Measurements from ENCODE around the gene SCUBE1. TPM values are rescaled to one million over a fixed set of nuclear protein-coding genes. Genes with fewer than 3 reads are reported as not detected.

SCUBE1 gene
- total and polyA plus RNA-seq, 2 experiments from 2014 or later, result 0.81 to 3.2 TPM

DNA sequence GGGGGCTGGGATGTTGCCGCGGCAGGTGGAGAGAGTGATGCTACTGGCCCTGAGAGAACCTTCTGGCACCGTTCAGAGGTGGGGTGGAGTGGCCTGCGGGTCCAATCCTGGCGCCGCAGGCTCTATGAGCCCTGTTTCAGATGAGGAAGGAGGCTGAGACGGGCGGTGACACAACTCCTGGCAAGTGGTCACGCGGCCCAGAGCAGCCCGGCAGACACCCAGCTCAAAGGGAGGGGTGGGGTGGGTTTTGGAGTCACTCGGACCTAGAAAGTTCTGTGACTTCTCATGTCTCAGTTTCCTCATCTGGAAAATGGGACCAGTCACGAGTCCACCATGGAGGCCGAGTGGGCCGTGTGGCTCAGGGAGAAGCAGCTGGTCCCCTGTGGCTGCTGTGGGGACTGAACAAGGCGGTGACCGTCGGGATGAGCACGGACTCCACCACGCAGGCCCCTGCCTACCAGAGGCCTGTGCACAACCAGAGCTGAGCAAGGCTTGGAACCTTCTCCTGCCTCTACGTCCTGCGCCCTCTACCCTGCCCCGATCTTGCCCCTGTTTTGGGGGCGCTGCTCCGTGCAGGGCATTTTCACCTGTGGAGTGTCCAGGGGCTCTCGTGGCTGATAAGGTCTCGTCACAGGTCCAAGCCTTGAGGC is 188.2 kb downstream of the SCUBE1 start:
- Mint-ChIP-seq H3K9me3 (no peaks in the 10 kb centered on the region), H3K36me3 (ENCODE audit: low read depth) (no peaks in the 10 kb centered on the region), H3K27ac (no peak overlapping the region), H3K4me3 (no peak overlapping the region), H3K4me1 (peaks cover 6% of the 10 kb centered on the region), H3K27me3 (ENCODE audit: insufficient read depth, low read depth, poor library complexity) (peaks cover 27% of the 10 kb centered on the region)
- no peaks in the 10 kb centered on the region for H4K20me1 ChIP-seq (replicated peaks; ENCODE audit: insufficient read depth)
- H3K36me3 ChIP-seq (ENCODE audit: insufficient read depth), result no peaks in the 10 kb centered on the region
- TF ChIP-seq, protein P1, sequence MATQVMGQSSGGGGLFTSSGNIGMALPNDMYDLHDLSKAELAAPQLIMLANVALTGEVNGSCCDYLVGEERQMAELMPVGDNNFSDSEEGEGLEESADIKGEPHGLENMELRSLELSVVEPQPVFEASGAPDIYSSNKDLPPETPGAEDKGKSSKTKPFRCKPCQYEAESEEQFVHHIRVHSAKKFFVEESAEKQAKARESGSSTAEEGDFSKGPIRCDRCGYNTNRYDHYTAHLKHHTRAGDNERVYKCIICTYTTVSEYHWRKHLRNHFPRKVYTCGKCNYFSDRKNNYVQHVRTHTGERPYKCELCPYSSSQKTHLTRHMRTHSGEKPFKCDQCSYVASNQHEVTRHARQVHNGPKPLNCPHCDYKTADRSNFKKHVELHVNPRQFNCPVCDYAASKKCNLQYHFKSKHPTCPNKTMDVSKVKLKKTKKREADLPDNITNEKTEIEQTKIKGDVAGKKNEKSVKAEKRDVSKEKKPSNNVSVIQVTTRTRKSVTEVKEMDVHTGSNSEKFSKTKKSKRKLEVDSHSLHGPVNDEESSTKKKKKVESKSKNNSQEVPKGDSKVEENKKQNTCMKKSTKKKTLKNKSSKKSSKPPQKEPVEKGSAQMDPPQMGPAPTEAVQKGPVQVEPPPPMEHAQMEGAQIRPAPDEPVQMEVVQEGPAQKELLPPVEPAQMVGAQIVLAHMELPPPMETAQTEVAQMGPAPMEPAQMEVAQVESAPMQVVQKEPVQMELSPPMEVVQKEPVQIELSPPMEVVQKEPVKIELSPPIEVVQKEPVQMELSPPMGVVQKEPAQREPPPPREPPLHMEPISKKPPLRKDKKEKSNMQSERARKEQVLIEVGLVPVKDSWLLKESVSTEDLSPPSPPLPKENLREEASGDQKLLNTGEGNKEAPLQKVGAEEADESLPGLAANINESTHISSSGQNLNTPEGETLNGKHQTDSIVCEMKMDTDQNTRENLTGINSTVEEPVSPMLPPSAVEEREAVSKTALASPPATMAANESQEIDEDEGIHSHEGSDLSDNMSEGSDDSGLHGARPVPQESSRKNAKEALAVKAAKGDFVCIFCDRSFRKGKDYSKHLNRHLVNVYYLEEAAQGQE (IDR thresholded peaks at IDR 0.05; ENCODE audit: unreplicated experiment), result no peak
- TF ChIP-seq ZNF114 (CRISPR knock-in tag; IDR thresholded peaks at IDR 0.05), result no peak
- no peak for TF ChIP-seq EZH2 (IDR thresholded peaks at IDR 0.05; ENCODE audit: low read depth, unreplicated experiment)
- no peak for TF ChIP-seq STAT1 (IDR thresholded peaks at IDR 0.05; ENCODE audit: unreplicated experiment)
- TF ChIP-seq, protein P2, sequence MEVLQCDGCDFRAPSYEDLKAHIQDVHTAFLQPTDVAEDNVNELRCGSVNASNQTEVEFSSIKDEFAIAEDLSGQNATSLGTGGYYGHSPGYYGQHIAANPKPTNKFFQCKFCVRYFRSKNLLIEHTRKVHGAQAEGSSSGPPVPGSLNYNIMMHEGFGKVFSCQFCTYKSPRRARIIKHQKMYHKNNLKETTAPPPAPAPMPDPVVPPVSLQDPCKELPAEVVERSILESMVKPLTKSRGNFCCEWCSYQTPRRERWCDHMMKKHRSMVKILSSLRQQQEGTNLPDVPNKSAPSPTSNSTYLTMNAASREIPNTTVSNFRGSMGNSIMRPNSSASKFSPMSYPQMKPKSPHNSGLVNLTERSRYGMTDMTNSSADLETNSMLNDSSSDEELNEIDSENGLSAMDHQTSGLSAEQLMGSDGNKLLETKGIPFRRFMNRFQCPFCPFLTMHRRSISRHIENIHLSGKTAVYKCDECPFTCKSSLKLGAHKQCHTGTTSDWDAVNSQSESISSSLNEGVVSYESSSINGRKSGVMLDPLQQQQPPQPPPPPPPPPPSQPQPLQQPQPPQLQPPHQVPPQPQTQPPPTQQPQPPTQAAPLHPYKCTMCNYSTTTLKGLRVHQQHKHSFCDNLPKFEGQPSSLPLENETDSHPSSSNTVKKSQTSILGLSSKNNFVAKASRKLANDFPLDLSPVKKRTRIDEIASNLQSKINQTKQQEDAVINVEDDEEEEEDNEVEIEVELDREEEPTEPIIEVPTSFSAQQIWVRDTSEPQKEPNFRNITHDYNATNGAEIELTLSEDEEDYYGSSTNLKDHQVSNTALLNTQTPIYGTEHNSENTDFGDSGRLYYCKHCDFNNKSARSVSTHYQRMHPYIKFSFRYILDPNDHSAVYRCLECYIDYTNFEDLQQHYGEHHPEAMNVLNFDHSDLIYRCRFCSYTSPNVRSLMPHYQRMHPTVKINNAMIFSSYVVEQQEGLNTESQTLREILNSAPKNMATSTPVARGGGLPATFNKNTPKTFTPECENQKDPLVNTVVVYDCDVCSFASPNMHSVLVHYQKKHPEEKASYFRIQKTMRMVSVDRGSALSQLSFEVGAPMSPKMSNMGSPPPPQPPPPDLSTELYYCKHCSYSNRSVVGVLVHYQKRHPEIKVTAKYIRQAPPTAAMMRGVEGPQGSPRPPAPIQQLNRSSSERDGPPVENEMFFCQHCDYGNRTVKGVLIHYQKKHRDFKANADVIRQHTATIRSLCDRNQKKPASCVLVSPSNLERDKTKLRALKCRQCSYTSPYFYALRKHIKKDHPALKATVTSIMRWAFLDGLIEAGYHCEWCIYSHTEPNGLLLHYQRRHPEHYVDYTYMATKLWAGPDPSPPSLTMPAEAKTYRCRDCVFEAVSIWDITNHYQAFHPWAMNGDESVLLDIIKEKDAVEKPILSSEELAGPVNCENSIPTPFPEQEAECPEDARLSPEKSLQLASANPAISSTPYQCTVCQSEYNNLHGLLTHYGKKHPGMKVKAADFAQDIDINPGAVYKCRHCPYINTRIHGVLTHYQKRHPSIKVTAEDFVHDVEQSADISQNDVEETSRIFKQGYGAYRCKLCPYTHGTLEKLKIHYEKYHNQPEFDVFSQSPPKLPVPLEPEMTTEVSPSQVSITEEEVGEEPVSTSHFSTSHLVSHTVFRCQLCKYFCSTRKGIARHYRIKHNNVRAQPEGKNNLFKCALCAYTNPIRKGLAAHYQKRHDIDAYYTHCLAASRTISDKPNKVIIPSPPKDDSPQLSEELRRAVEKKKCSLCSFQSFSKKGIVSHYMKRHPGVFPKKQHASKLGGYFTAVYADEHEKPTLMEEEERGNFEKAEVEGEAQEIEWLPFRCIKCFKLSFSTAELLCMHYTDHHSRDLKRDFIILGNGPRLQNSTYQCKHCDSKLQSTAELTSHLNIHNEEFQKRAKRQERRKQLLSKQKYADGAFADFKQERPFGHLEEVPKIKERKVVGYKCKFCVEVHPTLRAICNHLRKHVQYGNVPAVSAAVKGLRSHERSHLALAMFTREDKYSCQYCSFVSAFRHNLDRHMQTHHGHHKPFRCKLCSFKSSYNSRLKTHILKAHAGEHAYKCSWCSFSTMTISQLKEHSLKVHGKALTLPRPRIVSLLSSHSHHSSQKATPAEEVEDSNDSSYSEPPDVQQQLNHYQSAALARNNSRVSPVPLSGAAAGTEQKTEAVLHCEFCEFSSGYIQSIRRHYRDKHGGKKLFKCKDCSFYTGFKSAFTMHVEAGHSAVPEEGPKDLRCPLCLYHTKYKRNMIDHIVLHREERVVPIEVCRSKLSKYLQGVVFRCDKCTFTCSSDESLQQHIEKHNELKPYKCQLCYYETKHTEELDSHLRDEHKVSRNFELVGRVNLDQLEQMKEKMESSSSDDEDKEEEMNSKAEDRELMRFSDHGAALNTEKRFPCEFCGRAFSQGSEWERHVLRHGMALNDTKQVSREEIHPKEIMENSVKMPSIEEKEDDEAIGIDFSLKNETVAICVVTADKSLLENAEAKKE (CRISPR knock-in tag; IDR thresholded peaks at IDR 0.05), result no peak
- TF ChIP-seq ZNF331 (CRISPR knock-in tag; IDR thresholded peaks at IDR 0.05; ENCODE audit: low read depth), result no peak
- TF ChIP-seq, protein P3, sequence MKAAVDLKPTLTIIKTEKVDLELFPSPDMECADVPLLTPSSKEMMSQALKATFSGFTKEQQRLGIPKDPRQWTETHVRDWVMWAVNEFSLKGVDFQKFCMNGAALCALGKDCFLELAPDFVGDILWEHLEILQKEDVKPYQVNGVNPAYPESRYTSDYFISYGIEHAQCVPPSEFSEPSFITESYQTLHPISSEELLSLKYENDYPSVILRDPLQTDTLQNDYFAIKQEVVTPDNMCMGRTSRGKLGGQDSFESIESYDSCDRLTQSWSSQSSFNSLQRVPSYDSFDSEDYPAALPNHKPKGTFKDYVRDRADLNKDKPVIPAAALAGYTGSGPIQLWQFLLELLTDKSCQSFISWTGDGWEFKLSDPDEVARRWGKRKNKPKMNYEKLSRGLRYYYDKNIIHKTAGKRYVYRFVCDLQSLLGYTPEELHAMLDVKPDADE (IDR thresholded peaks at IDR 0.05), result no peak
- TF ChIP-seq, protein P4, sequence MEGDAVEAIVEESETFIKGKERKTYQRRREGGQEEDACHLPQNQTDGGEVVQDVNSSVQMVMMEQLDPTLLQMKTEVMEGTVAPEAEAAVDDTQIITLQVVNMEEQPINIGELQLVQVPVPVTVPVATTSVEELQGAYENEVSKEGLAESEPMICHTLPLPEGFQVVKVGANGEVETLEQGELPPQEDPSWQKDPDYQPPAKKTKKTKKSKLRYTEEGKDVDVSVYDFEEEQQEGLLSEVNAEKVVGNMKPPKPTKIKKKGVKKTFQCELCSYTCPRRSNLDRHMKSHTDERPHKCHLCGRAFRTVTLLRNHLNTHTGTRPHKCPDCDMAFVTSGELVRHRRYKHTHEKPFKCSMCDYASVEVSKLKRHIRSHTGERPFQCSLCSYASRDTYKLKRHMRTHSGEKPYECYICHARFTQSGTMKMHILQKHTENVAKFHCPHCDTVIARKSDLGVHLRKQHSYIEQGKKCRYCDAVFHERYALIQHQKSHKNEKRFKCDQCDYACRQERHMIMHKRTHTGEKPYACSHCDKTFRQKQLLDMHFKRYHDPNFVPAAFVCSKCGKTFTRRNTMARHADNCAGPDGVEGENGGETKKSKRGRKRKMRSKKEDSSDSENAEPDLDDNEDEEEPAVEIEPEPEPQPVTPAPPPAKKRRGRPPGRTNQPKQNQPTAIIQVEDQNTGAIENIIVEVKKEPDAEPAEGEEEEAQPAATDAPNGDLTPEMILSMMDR (conservative IDR thresholded peaks at IDR 0.05; ENCODE audit: low read depth in 2 of 2), result no peak
- TF ChIP-seq POLR2AphosphoS5 (IDR thresholded peaks at IDR 0.05; ENCODE audit: low read depth), result no peak
- TF ChIP-seq EZH2phosphoT487 (IDR thresholded peaks at IDR 0.05; ENCODE audit: unreplicated experiment), result no peak
- TF ChIP-seq NANOG (IDR thresholded peaks at IDR 0.05; ENCODE audit: borderline replicate concordance), result no peak
- TF ChIP-seq CREB1 (CRISPR knock-in tag; IDR thresholded peaks at IDR 0.05; ENCODE audit: low read depth), result no peak
- no peak for TF ChIP-seq JUNB (IDR thresholded peaks at IDR 0.05; ENCODE audit: unreplicated experiment)
- ATAC-seq, result no peak
- H2AFZ ChIP-seq, result no peak overlapping the region
- no peaks in the 10 kb centered on the region for H3K9me2 ChIP-seq (ENCODE audit: insufficient read depth)
- no peak overlapping the region for H3K27ac ChIP-seq (ENCODE audit: low read depth)
- H3F3A ChIP-seq (replicated peaks; ENCODE audit: low read depth), result no peaks in the 10 kb centered on the region; the same call in 1 of the 2 replicates
- no peak for DNase-seq (ENCODE audit: low spot score)
- no peaks in the 10 kb centered on the region for H3K4me1 ChIP-seq (ENCODE audit: insufficient read depth)
- no peaks in the 10 kb centered on the region for H3K79me2 ChIP-seq (replicated peaks; ENCODE audit: insufficient read depth)
- H3K4me2 ChIP-seq, result no peak overlapping the region
- peaks cover 17% of the 10 kb centered on the region for H3K27me3 ChIP-seq (ENCODE audit: insufficient read depth)
- no peak overlapping the region for H3K4me3 ChIP-seq
